ENCODE measurements around the gene GCSAML. TPM values are rescaled to one million over a fixed set of nuclear protein-coding genes. Genes with fewer than 3 reads are reported as not detected.

GCSAML gene
- polyA plus RNA-seq, 1 donor from 2014 or later, result not detected

- H3K9ac ChIP-seq (ENCODE audit: low read length), result no peak overlapping the region
- H3K4me3 ChIP-seq (ENCODE audit: low read length), result no peak overlapping the region
- no peaks in the 10 kb centered on the region for H3K27me3 ChIP-seq (ENCODE audit: insufficient read depth, low read depth, low read length)
- no peak overlapping the region for H3K4me2 ChIP-seq (ENCODE audit: low read length)
- no peak for TF ChIP-seq RAD21 (conservative IDR thresholded peaks at IDR 0.05)
- TF ChIP-seq EZH2 (IDR thresholded peaks at IDR 0.05; ENCODE audit: borderline replicate concordance, insufficient read depth, low read length, poor library complexity, severe bottlenecking), result no peak
- no peak for TF ChIP-seq CTCF (IDR thresholded peaks at IDR 0.05; ENCODE audit: poor library complexity, severe bottlenecking)
- no peak for TF ChIP-seq POLR2AphosphoS5 (IDR thresholded peaks at IDR 0.05)
- TF ChIP-seq SMC3 (conservative IDR thresholded peaks at IDR 0.05; ENCODE audit: poor library complexity), result no peak
- no peak for TF ChIP-seq EP300 (conservative IDR thresholded peaks at IDR 0.05; ENCODE audit: poor library complexity, severe bottlenecking)
- no peak for TF ChIP-seq REST (IDR thresholded peaks at IDR 0.05; ENCODE audit: borderline replicate concordance)
- TF ChIP-seq MXI1 (conservative IDR thresholded peaks at IDR 0.05; ENCODE audit: poor library complexity, severe bottlenecking), result no peak
- no peak overlapping the region for H3K27ac ChIP-seq (ENCODE audit: low read length)
- no peaks in the 10 kb centered on the region for H3F3A ChIP-seq (ENCODE audit: insufficient read depth, low read length, poor library complexity, severe bottlenecking)
- no peaks in the 10 kb centered on the region for H3K9me3 ChIP-seq (ENCODE audit: low read length)
- no peaks in the 10 kb centered on the region for H3K9me2 ChIP-seq (ENCODE audit: insufficient read depth, low read length)
- H2AFZ ChIP-seq (ENCODE audit: low read depth, low read length), result no peak overlapping the region
- H4K20me1 ChIP-seq (ENCODE audit: insufficient read depth), result no peaks in the 10 kb centered on the region
- H3K79me2 ChIP-seq (replicated peaks; ENCODE audit: insufficient read depth, low read length), result no peaks in the 10 kb centered on the region
- H3K36me3 ChIP-seq (ENCODE audit: insufficient read depth, low read length), result no peaks in the 10 kb centered on the region
Measured at GRCh38 chr1:247574236-247574635, 25.3 kb downstream of the GCSAML start.

GRCh38 chr1:247574664-247575063, 25.7 kb downstream of the GCSAML start:
- Histone ChIP-seq H4K20me1 (ENCODE audit: insufficient read depth) (no peaks in the 10 kb centered on the region), H3K9ac (ENCODE audit: low read length) (no peak overlapping the region), H3K79me2 (replicated peaks; ENCODE audit: insufficient read depth, low read length) (no peaks in the 10 kb centered on the region), H3K9me3 (ENCODE audit: low read length) (no peaks in the 10 kb centered on the region), H3K4me2 (ENCODE audit: low read length) (no peak overlapping the region), H2AFZ (ENCODE audit: low read depth, low read length) (no peak overlapping the region), H3K27ac (ENCODE audit: low read length) (no peak overlapping the region), H3K9me2 (ENCODE audit: insufficient read depth, low read length) (no peaks in the 10 kb centered on the region), H3K27me3 (ENCODE audit: insufficient read depth, low read depth, low read length) (no peaks in the 10 kb centered on the region), H3K4me3 (ENCODE audit: low read length) (no peak overlapping the region), H3F3A (ENCODE audit: insufficient read depth, low read length, poor library complexity, severe bottlenecking) (no peaks in the 10 kb centered on the region), H3K36me3 (ENCODE audit: insufficient read depth, low read length) (no peaks in the 10 kb centered on the region)
- no peak for TF ChIP-seq CTCF (IDR thresholded peaks at IDR 0.05; ENCODE audit: poor library complexity, severe bottlenecking)
- TF ChIP-seq REST (IDR thresholded peaks at IDR 0.05; ENCODE audit: borderline replicate concordance), result no peak
- TF ChIP-seq RAD21 (conservative IDR thresholded peaks at IDR 0.05), result no peak
- TF ChIP-seq TAF1 (IDR thresholded peaks at IDR 0.05; ENCODE audit: low read depth), result no peak
- TF ChIP-seq MXI1 (conservative IDR thresholded peaks at IDR 0.05; ENCODE audit: poor library complexity, severe bottlenecking), result no peak
- TF ChIP-seq POLR2AphosphoS5 (IDR thresholded peaks at IDR 0.05), result no peak
- no peak for TF ChIP-seq EZH2 (IDR thresholded peaks at IDR 0.05; ENCODE audit: borderline replicate concordance, insufficient read depth, low read length, poor library complexity, severe bottlenecking)
- TF ChIP-seq EP300 (conservative IDR thresholded peaks at IDR 0.05; ENCODE audit: poor library complexity, severe bottlenecking), result no peak
- no peak for TF ChIP-seq SMC3 (conservative IDR thresholded peaks at IDR 0.05; ENCODE audit: poor library complexity)

Data from neural cell (in vitro differentiated cells).